ENCODE measurements around the gene SGMS1. TPM values are rescaled to one million over a fixed set of nuclear protein-coding genes. Genes with fewer than 3 reads are reported as not detected.
"Not testable (repeated sequence)": the region's sequence is repeated elsewhere in the genome, so short reads cannot be mapped to it uniquely, and the experiment has no call there.

Gene SGMS1
- total and polyA plus RNA-seq, 4 donors = 15.8 to 142 (median 41.3) TPM

- no peak overlapping the region for H3K27ac ChIP-seq (ENCODE audit: low read depth in 1 of 2, low read length in 1 of 2)
Observed at GRCh38 chr10:50574305-50574704, 49.5 kb downstream of the SGMS1 start.

GRCh38 chr10:50572017-50572491 lies 51.7 kb downstream of the SGMS1 start:
- ATAC-seq (ENCODE audit: insufficient read depth, low FRiP score) = no peak
- Histone ChIP-seq H3K9me3 (ENCODE audit: control insufficient read depth in 4 of 4, insufficient read depth in 3 of 4, low read length in 3 of 4) (no peaks in the 10 kb centered on the region), H3K4me1 (ENCODE audit: control insufficient read depth in 5 of 5, insufficient read depth in 5 of 5, low read length in 5 of 5) (peaks cover 6 to 16% (median 14%) of the 10 kb centered on the region in 5 donors), H3K9ac (ENCODE audit: insufficient read depth in 1 of 2, low read length in 2 of 2) (no peak overlapping the region), H3K27ac (ENCODE audit: low read depth in 1 of 2, low read length in 1 of 2) (no peak overlapping the region), H3K27me3 (ENCODE audit: control insufficient read depth in 3 of 3, insufficient read depth in 3 of 3, low read length in 2 of 3) (no peaks in the 10 kb centered on the region), H3K4me3 (no peak overlapping the region), H3K36me3 (ENCODE audit: control insufficient read depth in 4 of 4, insufficient read depth in 4 of 4, low read length in 4 of 4) (no peaks in the 10 kb centered on the region)
- TF ChIP-seq CTCF (IDR thresholded peaks at IDR 0.05; ENCODE audit: control extremely low read depth, extremely low read depth) = no peak
- 83 to 90% methylated on average over 2 of the region's 2 CpGs for WGBS, 2 donors
- no peak for DNase-seq

More at GRCh38 chr10:50574305-50574704, 49.5 kb downstream of the SGMS1 start:
- TF ChIP-seq CTCF (IDR thresholded peaks at IDR 0.05; ENCODE audit: control extremely low read depth, extremely low read depth) = no peak
- no peak for DNase-seq
- ATAC-seq (ENCODE audit: insufficient read depth, low FRiP score) = no peak
- Histone ChIP-seq H3K27me3 (ENCODE audit: control insufficient read depth in 3 of 3, insufficient read depth in 3 of 3, low read length in 2 of 3) (no peaks in the 10 kb centered on the region), H3K9me3 (ENCODE audit: control insufficient read depth in 4 of 4, insufficient read depth in 3 of 4, low read length in 3 of 4) (no peaks in the 10 kb centered on the region), H3K36me3 (ENCODE audit: control insufficient read depth in 4 of 4, insufficient read depth in 4 of 4, low read length in 4 of 4) (no peaks in the 10 kb centered on the region), H3K9ac (ENCODE audit: insufficient read depth in 1 of 2, low read length in 2 of 2) (no peak overlapping the region), H3K4me3 (no peak overlapping the region), H3K4me1 (ENCODE audit: control insufficient read depth in 5 of 5, insufficient read depth in 5 of 5, low read length in 5 of 5) (peaks cover 9 to 28% (median 16%) of the 10 kb centered on the region in 5 donors)

- H3K36me3 ChIP-seq (ENCODE audit: control insufficient read depth in 4 of 4, insufficient read depth in 4 of 4, low read length in 4 of 4); ATAC-seq (ENCODE audit: insufficient read depth, low FRiP score); H3K4me3 ChIP-seq; H3K4me1 ChIP-seq (ENCODE audit: control insufficient read depth in 5 of 5, insufficient read depth in 5 of 5, low read length in 5 of 5); DNase-seq; H3K9me3 ChIP-seq (ENCODE audit: control insufficient read depth in 4 of 4, insufficient read depth in 3 of 4, low read length in 3 of 4); H3K27ac ChIP-seq (ENCODE audit: low read depth in 1 of 2, low read length in 1 of 2); H3K9ac ChIP-seq (ENCODE audit: insufficient read depth in 1 of 2, low read length in 2 of 2); H3K27me3 ChIP-seq (ENCODE audit: control insufficient read depth in 3 of 3, insufficient read depth in 3 of 3, low read length in 2 of 3): not testable (repeated sequence)
- WGBS, 2 donors = 96 to 98% methylated on average over 4 of the region's 4 CpGs
Observed at GRCh38 chr10:50568750-50569149, 55.0 kb downstream of the SGMS1 start.

- 64 to 67% methylated on average over 3 of the region's 3 CpGs for WGBS, 2 donors
- no peak for DNase-seq
- Histone ChIP-seq H3K4me1 (ENCODE audit: control insufficient read depth in 5 of 5, insufficient read depth in 5 of 5, low read length in 5 of 5) (peaks cover 0 to 6% (median 1%) of the 10 kb centered on the region in 5 donors), H3K9ac (ENCODE audit: insufficient read depth in 1 of 2, low read length in 2 of 2) (no peak overlapping the region), H3K27ac (ENCODE audit: low read depth in 1 of 2, low read length in 1 of 2) (no peak overlapping the region), H3K4me3 (no peak overlapping the region), H3K27me3 (ENCODE audit: control insufficient read depth in 3 of 3, insufficient read depth in 3 of 3, low read length in 2 of 3) (no peaks in the 10 kb centered on the region), H3K9me3 (ENCODE audit: control insufficient read depth in 4 of 4, insufficient read depth in 3 of 4, low read length in 3 of 4) (no peaks in the 10 kb centered on the region), H3K36me3 (ENCODE audit: control insufficient read depth in 4 of 4, insufficient read depth in 4 of 4, low read length in 4 of 4) (no peaks in the 10 kb centered on the region)
- no peak for TF ChIP-seq CTCF (IDR thresholded peaks at IDR 0.05; ENCODE audit: control extremely low read depth, extremely low read depth)
- no peak for ATAC-seq (ENCODE audit: insufficient read depth, low FRiP score)
Observed at GRCh38 chr10:50567384-50567783, 56.4 kb downstream of the SGMS1 start.

Measured in lung (tissue), 12 donors.